Keratinocyte (primary cell): ENCODE data around the gene E2F8. TPM values are rescaled to one million over a fixed set of nuclear protein-coding genes. Genes with fewer than 3 reads are reported as not detected.

Experiments
- DNase-seq: peaks from one replicate; pipeline ENCODE4 v3.0.0-alpha.2; 2011; ENCODE audit warnings: low read depth, missing footprints, low spot score
- FAIRE-seq: peaks from 2 replicates; lab custom pipeline; 2011; peaks lifted over from hg19 to GRCh38; lab: Jason Lieb, UNC
- H2AFZ ChIP-seq: 2 replicates; pipeline ENCODE4 v1.6.0; 2012; ENCODE audit warnings: low read length, control low read depth, inconsistent platforms; ENCODE audit not compliant: control insufficient read depth
- H3K27ac ChIP-seq: 2 replicates; pipeline ENCODE4 v1.5.1; 2011; ENCODE audit warnings: low read length; ENCODE audit not compliant: control insufficient read depth, insufficient read depth
- H3K27me3 ChIP-seq: 3 replicates; pipeline ENCODE4 v1.6.0; 2011; ENCODE audit warnings: low read length; ENCODE audit not compliant: control insufficient read depth, insufficient read depth; ENCODE audit errors: extremely low read depth
- H3K36me3 ChIP-seq, 2 experiments: 2 replicates in 1 of 2; 3 replicates in 1 of 2; pipeline ENCODE4 v1.5.1; 2011; ENCODE audit warnings: low read length in 2 of 2, mild to moderate bottlenecking in 1 of 2; ENCODE audit not compliant: control insufficient read depth in 2 of 2, insufficient read depth in 2 of 2; ENCODE audit errors: extremely low read depth in 1 of 2
- H3K4me1 ChIP-seq: 3 replicates; pipeline ENCODE4 v1.5.1; 2011; ENCODE audit warnings: low read length; ENCODE audit not compliant: control insufficient read depth, insufficient read depth; ENCODE audit errors: extremely low read depth
- H3K4me2 ChIP-seq: 3 replicates; pipeline ENCODE4 v1.6.0; 2011; ENCODE audit warnings: low read depth, low read length; ENCODE audit not compliant: control insufficient read depth, insufficient read depth; ENCODE audit errors: extremely low read depth
- H3K4me3 ChIP-seq, 3 experiments: fragments of 200-600 bp in 1 of 3; sonication (generic) in 1 of 3; 2 replicates in 2 of 3; 3 replicates in 1 of 3; pipeline ENCODE4 v1.5.1; 2011 to 2016; ENCODE audit warnings: low read length in 3 of 3, mild to moderate bottlenecking in 3 of 3, control low read depth in 2 of 3, inconsistent platforms in 1 of 3, low read depth in 1 of 3, mixed read lengths in 1 of 3, mixed run types in 1 of 3, moderate library complexity in 1 of 3; ENCODE audit not compliant: control insufficient read depth in 2 of 3, insufficient read depth in 2 of 3; ENCODE audit errors: extremely low read depth in 1 of 3
- H3K79me2 ChIP-seq: 2 replicates; pipeline ENCODE4 v1.6.0; 2012; ENCODE audit warnings: low read length; ENCODE audit not compliant: control insufficient read depth, insufficient read depth
- H3K9ac ChIP-seq: 3 replicates; pipeline ENCODE4 v1.6.0; 2011; ENCODE audit warnings: low read length; ENCODE audit not compliant: control insufficient read depth, insufficient read depth; ENCODE audit errors: extremely low read depth
- H3K9me1 ChIP-seq: 3 replicates; pipeline ENCODE4 v1.6.0; 2011; ENCODE audit warnings: low read length; ENCODE audit not compliant: control insufficient read depth, insufficient read depth; ENCODE audit errors: extremely low read depth
- H3K9me3 ChIP-seq: 2 replicates; pipeline ENCODE4 v1.5.1; 2012; ENCODE audit warnings: low read depth, low read length; ENCODE audit not compliant: control insufficient read depth
- H4K20me1 ChIP-seq: 3 replicates; pipeline ENCODE4 v1.6.0; 2011; ENCODE audit warnings: low read length; ENCODE audit not compliant: control insufficient read depth, insufficient read depth; ENCODE audit errors: extremely low read depth
- EZH2 ChIP-seq: IDR thresholded peaks from one replicate; pipeline ENCODE4 v1.6.1; 2012; ENCODE audit warnings: inconsistent platforms, mild to moderate bottlenecking, low read length, moderate library complexity
- dilution Hi-C: fragments of 300-500 bp; cut with MboI; formaldehyde crosslinking; loops from one replicate; pipeline ENCODE4 v1.7.0; 2020; ENCODE audit warnings: low sequenced_read_pairs; ENCODE audit not compliant: extremely low pct_ligation_motif_present
- polyA plus RNA-seq, 5 experiments: library from polyadenylated mRNA; depleted of rRNA in 3 of 5; stranded (reverse) in 3 of 5; stranded (forward) in 1 of 5; unstranded in 1 of 5; fragments of >200 nt; gene quantifications; 1 replicate in 1 of 5; 2 replicates in 3 of 5; 3 replicates in 1 of 5; pipeline versions ENCODE4 v1.2.1 to v1.2.3, GENCODE V29; 2011 to 2012; ENCODE audit warnings: missing spikeins in 2 of 5, low read depth in 1 of 5, low replicate concordance in 1 of 5
- TF ChIP-seq, protein P1 (sequence below), 3 experiments: IDR thresholded peaks in 1 of 3; conservative IDR thresholded peaks in 1 of 3; optimal IDR thresholded peaks in 1 of 3; 2 replicates in 2 of 3; 3 replicates in 1 of 3; pipeline versions ENCODE3 to v1.5.1; 2011; ENCODE audit warnings: low read length in 3 of 3, mild to moderate bottlenecking in 3 of 3, moderate library complexity in 2 of 3, control low read depth in 1 of 3, inconsistent platforms in 1 of 3; ENCODE audit not compliant: insufficient read depth in 2 of 3; ENCODE audit errors: extremely low read depth in 1 of 3

The E2F8 gene
- polyA plus RNA-seq, 1 donor (not counting 4 experiments of a cell fraction or from before 2014, with no cell fraction given), result 2.0 TPM

DNA sequence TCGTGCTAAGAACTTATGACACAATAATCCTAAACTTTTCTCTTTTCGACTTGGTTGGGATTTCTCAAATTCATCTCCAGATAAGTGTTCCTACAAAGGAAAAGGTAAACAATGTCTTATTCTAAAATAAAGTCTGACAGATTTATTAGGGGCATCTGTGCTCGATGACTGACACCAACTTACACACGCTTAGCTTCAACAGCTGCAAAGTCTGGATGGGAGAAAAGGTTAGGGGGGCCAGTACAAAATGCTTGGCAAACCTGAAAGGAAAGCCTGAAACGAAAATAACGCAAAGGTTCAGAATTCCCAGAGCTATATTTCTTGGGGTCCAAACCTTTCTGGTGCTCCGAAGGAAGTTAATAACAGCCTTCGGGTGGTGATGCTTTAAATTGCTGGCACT lies 3.4 kb downstream of the E2F8 start:
- H3K27ac ChIP-seq, result no peak overlapping the region
- no peaks in the 10 kb centered on the region for H3K79me2 ChIP-seq
- H3K36me3 ChIP-seq, result peaks cover 0 to 3% of the 10 kb centered on the region in 2 experiments
- H4K20me1 ChIP-seq, result no peaks in the 10 kb centered on the region
- TF ChIP-seq, protein P1, sequence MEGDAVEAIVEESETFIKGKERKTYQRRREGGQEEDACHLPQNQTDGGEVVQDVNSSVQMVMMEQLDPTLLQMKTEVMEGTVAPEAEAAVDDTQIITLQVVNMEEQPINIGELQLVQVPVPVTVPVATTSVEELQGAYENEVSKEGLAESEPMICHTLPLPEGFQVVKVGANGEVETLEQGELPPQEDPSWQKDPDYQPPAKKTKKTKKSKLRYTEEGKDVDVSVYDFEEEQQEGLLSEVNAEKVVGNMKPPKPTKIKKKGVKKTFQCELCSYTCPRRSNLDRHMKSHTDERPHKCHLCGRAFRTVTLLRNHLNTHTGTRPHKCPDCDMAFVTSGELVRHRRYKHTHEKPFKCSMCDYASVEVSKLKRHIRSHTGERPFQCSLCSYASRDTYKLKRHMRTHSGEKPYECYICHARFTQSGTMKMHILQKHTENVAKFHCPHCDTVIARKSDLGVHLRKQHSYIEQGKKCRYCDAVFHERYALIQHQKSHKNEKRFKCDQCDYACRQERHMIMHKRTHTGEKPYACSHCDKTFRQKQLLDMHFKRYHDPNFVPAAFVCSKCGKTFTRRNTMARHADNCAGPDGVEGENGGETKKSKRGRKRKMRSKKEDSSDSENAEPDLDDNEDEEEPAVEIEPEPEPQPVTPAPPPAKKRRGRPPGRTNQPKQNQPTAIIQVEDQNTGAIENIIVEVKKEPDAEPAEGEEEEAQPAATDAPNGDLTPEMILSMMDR (optimal IDR thresholded peaks at IDR 0.05 in 1 of 3, IDR thresholded peaks at IDR 0.05 in 1 of 3, conservative IDR thresholded peaks at IDR 0.05 in 1 of 3; ENCODE audit: extremely low read depth in 1 of 3, insufficient read depth in 2 of 3, low read length in 3 of 3), result no peak
- no peak for TF ChIP-seq EZH2
- no peak overlapping the region for H3K4me2 ChIP-seq
- DNase-seq (no peak), FAIRE-seq (no peak)
- no peak overlapping the region for H2AFZ ChIP-seq
- no peak overlapping the region for H3K4me3 ChIP-seq
- no peak overlapping the region for H3K9ac ChIP-seq
- dilution Hi-C loops, result no loop called here
- peaks cover 24% of the 10 kb centered on the region for H3K4me1 ChIP-seq
- H3K9me3 ChIP-seq, result no peaks in the 10 kb centered on the region
- H3K9me1 ChIP-seq, result no peaks in the 10 kb centered on the region
- H3K27me3 ChIP-seq, result no peaks in the 10 kb centered on the region

DNA sequence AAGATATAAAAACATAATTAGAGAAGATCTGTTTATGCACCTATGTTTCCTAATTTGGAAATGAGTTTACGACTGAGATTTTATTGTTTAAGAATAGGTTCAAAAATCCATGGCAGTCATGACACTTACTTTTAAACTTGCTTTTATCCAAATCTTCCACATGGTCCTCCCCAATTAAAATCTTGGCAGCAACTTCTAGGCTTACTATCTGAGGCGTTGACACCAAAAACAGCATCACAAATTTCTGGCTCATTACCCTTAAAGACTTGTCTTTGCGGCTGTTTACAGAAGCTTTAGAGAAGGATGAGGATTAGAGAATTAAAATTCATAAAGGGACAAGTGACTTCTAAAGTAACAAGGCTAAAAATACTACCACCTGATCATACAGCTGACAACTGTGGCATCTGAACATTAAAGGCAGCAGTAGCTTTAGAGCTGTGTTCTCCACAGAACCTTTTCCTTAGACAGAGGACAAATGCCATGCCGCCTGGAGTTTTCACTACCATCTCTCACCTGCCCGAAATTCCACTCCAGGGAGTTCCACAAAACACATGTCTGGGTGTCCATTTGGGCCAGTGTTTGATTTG lies 6.4 kb downstream of the E2F8 start:
- H3K4me1 ChIP-seq, result peaks cover 17% of the 10 kb centered on the region
- H3K27ac ChIP-seq, result no peak overlapping the region
- H3K9me3 ChIP-seq, result no peaks in the 10 kb centered on the region
- no peak overlapping the region for H2AFZ ChIP-seq
- no peaks in the 10 kb centered on the region for H4K20me1 ChIP-seq
- H3K4me2 ChIP-seq, result no peak overlapping the region
- H3K9me1 ChIP-seq, result no peaks in the 10 kb centered on the region
- peaks cover 0 to 3% of the 10 kb centered on the region in 2 experiments for H3K36me3 ChIP-seq
- DNase-seq (no peak), FAIRE-seq (no peak)
- H3K79me2 ChIP-seq, result no peaks in the 10 kb centered on the region
- no peaks in the 10 kb centered on the region for H3K27me3 ChIP-seq
- no peak for TF ChIP-seq EZH2
- no peak overlapping the region for H3K4me3 ChIP-seq
- no peak overlapping the region for H3K9ac ChIP-seq
- dilution Hi-C loops, result no loop called here
